GM10847 (cell line): ENCODE results near the gene BRIP1.

Experiments used
- POLR2A ChIP-seq: IDR thresholded peaks from 2 replicates; pipeline ENCODE4 v1.6.1; 2011; ENCODE audit not compliant: insufficient read length; ENCODE audit errors: extremely low read depth

BRIP1 gene

DNA sequence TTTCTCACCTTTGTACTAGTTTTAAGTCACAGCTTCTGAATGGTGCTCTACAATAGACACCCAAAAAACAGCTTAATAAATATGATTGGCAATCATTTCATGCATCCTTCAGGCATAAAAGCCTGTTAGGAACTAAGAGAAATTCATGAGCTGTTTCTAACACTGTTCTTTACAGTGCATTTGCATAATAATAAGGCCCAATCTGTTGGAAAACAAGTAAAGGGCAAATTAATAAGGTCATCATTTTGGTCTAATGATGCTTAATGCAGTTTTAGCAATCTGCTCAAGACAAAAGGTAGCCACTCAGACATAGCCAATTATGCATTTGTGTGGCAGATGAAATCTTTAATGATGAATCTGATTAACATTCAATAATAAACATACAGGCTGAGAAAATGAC, 216.8 kb downstream of the BRIP1 start:
- no peak for TF ChIP-seq POLR2A

DNA sequence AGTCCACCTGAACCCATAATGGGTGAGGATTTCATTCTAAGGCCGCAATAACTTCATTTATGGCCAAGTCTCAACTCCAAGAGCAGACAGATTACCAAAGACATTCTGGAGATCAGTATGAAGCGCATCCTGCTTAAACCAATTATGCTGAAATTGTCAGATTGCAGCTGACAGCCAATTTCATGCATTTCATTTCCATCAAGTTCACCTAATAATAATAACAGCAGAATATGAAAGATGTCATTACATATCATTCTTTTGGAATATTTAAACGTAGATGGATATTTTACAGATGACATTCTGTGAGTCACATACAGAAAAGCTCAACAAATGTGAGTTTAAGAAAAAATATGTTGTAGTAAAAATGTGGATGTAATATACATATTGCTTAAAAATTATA, 217.4 kb downstream of the BRIP1 start:
- no peak for TF ChIP-seq POLR2A

GRCh38 chr17:61644800-61645774, 218.2 kb downstream of the BRIP1 start:
- TF ChIP-seq POLR2A = no peak

GRCh38 chr17:61642768-61643167, 220.6 kb downstream of the BRIP1 start:
- no peak for TF ChIP-seq POLR2A

GRCh38 chr17:61641715-61642114, 221.6 kb downstream of the BRIP1 start:
- TF ChIP-seq POLR2A = no peak

DNA sequence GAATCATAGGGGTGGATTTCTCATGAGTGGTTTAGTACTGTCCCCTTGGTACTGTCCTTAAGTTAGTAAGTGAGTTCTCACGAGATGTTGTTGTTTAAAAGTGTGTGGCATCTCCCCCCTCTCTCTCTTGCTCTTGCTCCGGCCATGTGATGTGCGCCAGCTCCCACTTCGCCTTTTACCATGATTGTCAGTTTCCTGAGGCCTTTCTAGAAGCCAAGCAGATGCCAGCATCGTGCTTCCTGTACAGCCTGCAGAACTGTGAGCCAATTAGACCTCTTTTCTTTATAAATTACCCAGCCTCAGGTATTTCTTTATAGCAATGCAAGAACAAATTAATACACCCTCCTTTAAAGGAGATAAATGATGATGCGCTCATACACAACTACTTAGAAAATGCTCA, 222.2 kb downstream of the BRIP1 start:
- TF ChIP-seq POLR2A = no peak

GRCh38 chr17:61639818-61640217, 223.5 kb downstream of the BRIP1 start:
- no peak for TF ChIP-seq POLR2A

DNA sequence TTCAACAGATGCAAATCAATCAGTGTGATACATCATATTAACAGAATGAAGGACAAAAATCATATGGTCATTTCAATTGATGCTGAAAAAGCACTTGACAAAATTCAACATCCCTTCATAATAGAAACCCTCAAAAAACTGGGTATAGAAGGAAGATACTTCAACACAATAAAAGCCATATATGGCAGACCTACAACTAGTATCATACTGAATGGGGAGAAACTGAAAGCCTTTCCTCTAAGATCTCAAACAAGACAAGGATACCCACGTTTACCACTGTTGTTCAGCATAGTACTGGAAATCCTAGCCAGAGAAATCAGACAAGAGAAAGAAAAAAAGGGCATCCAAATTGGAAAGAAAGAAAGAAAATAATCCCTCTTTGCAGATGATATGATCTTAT, 225.2 kb downstream of the BRIP1 start:
- TF ChIP-seq POLR2A = no peak

DNA sequence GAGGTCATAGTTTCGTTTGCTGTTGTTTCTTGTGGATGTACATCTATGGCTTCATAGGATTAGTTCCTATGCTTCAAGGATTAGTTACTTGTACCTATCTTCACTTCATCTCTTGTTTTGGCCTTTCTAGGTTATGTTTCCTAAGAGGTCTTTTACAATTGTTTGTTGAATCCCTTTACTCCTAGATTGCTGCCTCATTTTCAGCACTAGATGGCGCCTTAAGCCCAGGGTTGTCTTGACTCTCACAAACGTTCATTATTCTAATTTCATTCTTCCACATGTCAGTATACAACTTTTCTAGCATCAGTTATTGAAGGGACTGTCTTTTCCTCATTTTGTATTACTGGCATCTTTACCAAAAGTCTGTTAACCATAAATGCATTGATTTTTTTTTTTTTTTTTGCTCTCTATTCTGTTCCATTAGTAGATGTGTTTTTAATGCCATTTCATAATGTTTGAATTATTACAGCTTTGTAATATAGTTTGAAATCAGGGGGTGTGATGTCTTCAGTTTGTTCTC, 227.4 kb downstream of the BRIP1 start:
- no peak for TF ChIP-seq POLR2A

DNA sequence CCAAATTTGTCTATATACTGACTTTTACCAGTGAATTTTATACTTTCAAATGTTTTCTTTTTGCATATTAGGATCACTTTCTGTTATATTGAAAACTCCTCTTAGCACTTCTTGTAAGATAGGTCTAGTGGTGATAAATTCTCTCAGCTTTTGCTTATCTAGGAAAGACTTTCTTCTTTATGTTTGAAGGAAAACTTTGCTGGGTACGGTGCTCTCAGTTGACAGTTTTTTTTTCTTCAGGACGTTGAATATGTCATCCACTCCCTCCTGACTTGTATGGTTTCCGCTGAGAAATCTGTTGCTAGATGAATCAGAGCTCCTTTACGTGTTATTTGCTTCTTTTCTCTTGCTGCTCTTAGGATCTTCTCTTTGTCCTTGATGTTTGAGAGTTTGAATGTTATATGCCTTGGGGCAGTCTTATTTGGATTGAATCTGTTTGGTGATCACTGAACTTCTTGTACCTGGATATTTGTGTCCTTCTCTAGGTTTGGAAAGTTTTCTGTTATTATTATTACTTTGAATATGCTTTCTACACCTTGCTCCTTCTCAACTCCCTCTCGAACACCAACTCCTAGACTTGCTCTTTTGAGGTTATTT, 228.3 kb downstream of the BRIP1 start:
- TF ChIP-seq POLR2A = no peak

DNA sequence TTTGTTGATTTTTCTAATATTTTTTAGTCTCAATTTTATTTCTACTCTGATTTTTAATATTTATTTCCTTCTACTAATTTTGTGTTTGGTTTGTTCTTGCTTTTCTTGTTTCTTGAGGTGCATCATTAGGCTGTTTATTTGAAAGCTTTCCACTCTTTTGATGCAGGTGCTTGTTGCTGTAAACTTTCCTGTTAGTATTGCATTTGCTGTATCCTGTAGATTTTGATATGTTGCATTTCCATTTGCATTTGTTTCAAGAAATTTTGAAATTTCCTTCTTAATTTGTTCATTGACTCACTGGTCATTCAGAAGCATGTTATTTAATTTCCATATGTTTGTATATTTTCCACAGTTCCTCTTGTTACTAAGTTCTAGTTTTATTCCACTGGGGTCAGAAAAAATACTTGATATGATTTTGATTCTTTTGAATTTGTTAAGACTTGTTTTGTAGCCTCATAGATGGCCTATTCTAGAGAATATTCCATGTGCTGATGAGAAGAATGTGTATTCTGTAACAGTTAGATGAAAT, 229.3 kb downstream of the BRIP1 start:
- no peak for TF ChIP-seq POLR2A

- TF ChIP-seq POLR2A = no peak
These were observed 230.5 kb downstream of the BRIP1 start for GRCh38 chr17:61632826-61633225.

DNA sequence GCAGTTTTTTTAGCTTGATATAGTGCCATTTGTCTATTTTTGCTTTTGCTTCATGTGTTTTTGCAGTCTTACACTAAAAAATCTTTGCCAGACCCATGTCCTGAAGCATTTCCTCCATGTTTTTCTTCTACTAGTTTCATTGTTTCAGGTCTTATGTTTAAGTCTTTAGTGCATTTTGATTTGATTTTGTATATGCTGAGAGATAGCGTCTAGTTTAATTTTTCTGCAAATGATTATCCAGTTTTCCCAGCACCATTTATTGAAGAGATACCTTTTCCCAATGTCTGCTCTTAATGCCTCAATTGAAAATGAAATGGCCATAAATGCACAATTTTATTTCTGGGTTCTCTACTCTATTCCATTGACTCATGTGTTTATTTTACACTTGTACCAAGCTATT, 231.5 kb downstream of the BRIP1 start:
- TF ChIP-seq POLR2A = no peak
